Measurements from ENCODE around the gene PDE3A. TPM values are rescaled to one million over a fixed set of nuclear protein-coding genes. Genes with fewer than 3 reads are reported as not detected.

PDE3A gene
- total and polyA plus RNA-seq, 7 donors, result 0.53 to 4.1 (median 2.1) TPM

- Histone ChIP-seq H3K27ac (peak overlapping the region; percentile 13), H3K27me3 (ENCODE audit: insufficient read depth in 3 of 3, low read length in 2 of 3) (no peaks in the 10 kb centered on the region), H3K4me1 (peaks cover 9% of the 10 kb centered on the region), H3K9me3 (no peaks in the 10 kb centered on the region), H3K4me3 (no peak overlapping the region), H3K36me3 (ENCODE audit: insufficient read depth in 1 of 2, low read depth in 1 of 2) (no peaks in the 10 kb centered on the region)
- DNase-seq (peak in 1 of 2 donors; percentile 57), ATAC-seq (peak in 3 of 4 donors; percentile 59 to 92 (median 88))
- intact Hi-C loops (cut with DNase I), result no loop called here
- no peak for TF ChIP-seq CTCF (IDR thresholded peaks at IDR 0.05)
- 35 to 78% (median 62%) methylated on average over 2 of the region's 2 CpGs for WGBS, 3 donors
These were observed 53.1 kb downstream of the PDE3A start for GRCh38 chr12:20421421-20421820.

- intact Hi-C loops (cut with DNase I), result no loop called here
- Histone ChIP-seq H3K4me3 (no peak overlapping the region), H3K27ac (no peak overlapping the region), H3K27me3 (ENCODE audit: insufficient read depth in 3 of 3, low read length in 2 of 3) (no peaks in the 10 kb centered on the region), H3K36me3 (ENCODE audit: insufficient read depth in 1 of 2, low read depth in 1 of 2) (no peaks in the 10 kb centered on the region), H3K4me1 (peaks cover 9% of the 10 kb centered on the region), H3K9me3 (no peaks in the 10 kb centered on the region)
- DNase-seq, result no peak
- 58 to 63% (median 63%) methylated on average over 3 of the region's 3 CpGs for WGBS, 3 donors
- no peak for TF ChIP-seq CTCF (IDR thresholded peaks at IDR 0.05)
- no peak for ATAC-seq
These were observed 55.2 kb downstream of the PDE3A start for GRCh38 chr12:20423557-20423956.

GRCh38 chr12:20424841-20425240 is 56.5 kb downstream of the PDE3A start:
- no peak for ATAC-seq
- Histone ChIP-seq H3K9me3 (no peaks in the 10 kb centered on the region), H3K36me3 (ENCODE audit: insufficient read depth in 1 of 2, low read depth in 1 of 2) (no peaks in the 10 kb centered on the region), H3K4me1 (peaks cover 9% of the 10 kb centered on the region), H3K27ac (no peak overlapping the region), H3K4me3 (no peak overlapping the region), H3K27me3 (ENCODE audit: insufficient read depth in 3 of 3, low read length in 2 of 3) (no peaks in the 10 kb centered on the region)
- intact Hi-C loops (cut with DNase I), result no loop called here
- no peak for DNase-seq
- WGBS, 3 donors, result 59 to 75% (median 74%) methylated on average over 4 of the region's 4 CpGs
- TF ChIP-seq CTCF (IDR thresholded peaks at IDR 0.05), result no peak

GRCh38 chr12:20426191-20426590 is 57.9 kb downstream of the PDE3A start:
- 33 to 49% (median 37%) methylated on average over 5 of the region's 5 CpGs for WGBS, 3 donors
- TF ChIP-seq CTCF (IDR thresholded peaks at IDR 0.05), result no peak
- no peaks in the 10 kb centered on the region for H3K9me3 ChIP-seq
- no peaks in the 10 kb centered on the region for H3K27me3 ChIP-seq (ENCODE audit: insufficient read depth in 3 of 3, low read length in 2 of 3)
- H3K4me3 ChIP-seq, result no peak overlapping the region
- ATAC-seq (peak; percentile 25 to 70 (median 62)), DNase-seq (peak; percentile 42 to 70)
- H3K27ac ChIP-seq, result no peak overlapping the region
- intact Hi-C loops (cut with DNase I), result no loop called here
- H3K4me1 ChIP-seq, result peaks cover 2% of the 10 kb centered on the region
- no peaks in the 10 kb centered on the region for H3K36me3 ChIP-seq (ENCODE audit: insufficient read depth in 1 of 2, low read depth in 1 of 2)

- Histone ChIP-seq H3K36me3 (ENCODE audit: insufficient read depth in 1 of 2, low read depth in 1 of 2) (no peaks in the 10 kb centered on the region), H3K27ac (no peak overlapping the region), H3K4me1 (no peaks in the 10 kb centered on the region), H3K27me3 (ENCODE audit: insufficient read depth in 3 of 3, low read length in 2 of 3) (no peaks in the 10 kb centered on the region), H3K9me3 (no peaks in the 10 kb centered on the region), H3K4me3 (no peak overlapping the region)
- no peak for ATAC-seq
- intact Hi-C loops (cut with DNase I), result no loop called here
- WGBS, 3 donors, result 82 to 99% (median 99%) methylated on average over 3 of the region's 3 CpGs
- no peak for DNase-seq
- no peak for TF ChIP-seq CTCF (IDR thresholded peaks at IDR 0.05)
These were observed 58.6 kb downstream of the PDE3A start for GRCh38 chr12:20426957-20427356.

Data from psoas muscle (tissue), 8 donors.